ENCODE results near the gene HBZ. TPM values are rescaled to one million over a fixed set of nuclear protein-coding genes. Genes with fewer than 3 reads are reported as not detected.
"Not testable (repeated sequence)": the region's sequence is repeated elsewhere in the genome, so short reads cannot be mapped to it uniquely, and the experiment has no call there.

The HBZ gene
- polyA plus RNA-seq, 3 donors: 0.98 to 3.1 (median 1.1) TPM

GRCh38 chr16:132120-132519 is 20.3 kb upstream of the HBZ start:
- DNase-seq (ENCODE audit: low read depth in 3 of 3, low spot score in 2 of 3): no peak

- DNase-seq (ENCODE audit: low read depth in 3 of 3, low spot score in 2 of 3): no peak
Observed at GRCh38 chr16:133716-134115, 18.7 kb upstream of the HBZ start.

- no peak for DNase-seq (ENCODE audit: low read depth in 3 of 3, low spot score in 2 of 3)
Observed at GRCh38 chr16:138049-138417, 14.4 kb upstream of the HBZ start.

- DNase-seq (ENCODE audit: low read depth in 3 of 3, low spot score in 2 of 3): no peak
Observed at GRCh38 chr16:140175-140857, 12.1 kb upstream of the HBZ start.

- no peak for DNase-seq (ENCODE audit: low read depth in 3 of 3, low spot score in 2 of 3)
Observed at GRCh38 chr16:142405-142967, 10.0 kb upstream of the HBZ start.

- DNase-seq (ENCODE audit: low read depth in 3 of 3, low spot score in 2 of 3): no peak
Observed at GRCh38 chr16:143047-143446, 9.4 kb upstream of the HBZ start.

GRCh38 chr16:143456-143855 is 9.0 kb upstream of the HBZ start:
- no peak for DNase-seq (ENCODE audit: low read depth in 3 of 3, low spot score in 2 of 3)

- no peak for DNase-seq (ENCODE audit: low read depth in 3 of 3, low spot score in 2 of 3)
Observed at GRCh38 chr16:144797-145252, 7.6 kb upstream of the HBZ start.

GRCh38 chr16:146646-147045 is 5.8 kb upstream of the HBZ start:
- DNase-seq (ENCODE audit: low read depth in 3 of 3, low spot score in 2 of 3): no peak

- no peak for DNase-seq (ENCODE audit: low read depth in 3 of 3, low spot score in 2 of 3)
Observed at GRCh38 chr16:149024-149660, 3.3 kb upstream of the HBZ start.

GRCh38 chr16:153129-153521 is 681 bp downstream of the HBZ start:
- not testable (repeated sequence) for DNase-seq (ENCODE audit: low read depth in 3 of 3, low spot score in 2 of 3)

- DNase-seq (ENCODE audit: low read depth in 3 of 3, low spot score in 2 of 3): not testable (repeated sequence)
Observed at GRCh38 chr16:153550-154216, 1.2 kb downstream of the HBZ start.

- DNase-seq (ENCODE audit: low read depth in 3 of 3, low spot score in 2 of 3): no peak
Observed at GRCh38 chr16:154217-155030, 2.0 kb downstream of the HBZ start.

GRCh38 chr16:155031-155398 is 2.6 kb downstream of the HBZ start:
- DNase-seq (ENCODE audit: low read depth in 3 of 3, low spot score in 2 of 3): no peak

- no peak for DNase-seq (ENCODE audit: low read depth in 3 of 3, low spot score in 2 of 3)
Observed at GRCh38 chr16:159136-159849, 6.8 kb downstream of the HBZ start.

- not testable (repeated sequence) for DNase-seq (ENCODE audit: low read depth in 3 of 3, low spot score in 2 of 3)
Observed at GRCh38 chr16:160242-160641, 7.8 kb downstream of the HBZ start.

GRCh38 chr16:160691-161190 is 8.3 kb downstream of the HBZ start:
- no peak for DNase-seq (ENCODE audit: low read depth in 3 of 3, low spot score in 2 of 3)

- DNase-seq (ENCODE audit: low read depth in 3 of 3, low spot score in 2 of 3): no peak
Observed at GRCh38 chr16:162271-162991, 10.0 kb downstream of the HBZ start.

GRCh38 chr16:163139-163538 is 10.7 kb downstream of the HBZ start:
- not testable (repeated sequence) for DNase-seq (ENCODE audit: low read depth in 3 of 3, low spot score in 2 of 3)

All from right renal cortex interstitium (tissue), 3 donors.